OCI-LY1 (cell line): ENCODE measurements around the gene ERO1A.
A peak's percentile ranks its signal among the peaks of the same experiment; 100 is the strongest.

Experiments
- H2AFZ ChIP-seq: fragments of 200-600 bp; sonication (generic), shearing (Covaris generic); 2 replicates; pipeline ENCODE4 v1.6.0; 2014; ENCODE audit warnings: antibody characterized with exemption, mild to moderate bottlenecking, low read length
- H3F3A ChIP-seq: fragments of 200-600 bp; sonication (generic), shearing (Covaris generic); 2 replicates; pipeline ENCODE4 v1.6.0; 2014; ENCODE audit warnings: mild to moderate bottlenecking, antibody characterized with exemption, low read length, moderate library complexity; ENCODE audit not compliant: insufficient read depth
- H3K27ac ChIP-seq: fragments of 200-600 bp; sonication (generic); 2 replicates; pipeline ENCODE4 v1.5.1; 2014; ENCODE audit warnings: low read length, mixed run types, mild to moderate bottlenecking, low read depth; ENCODE audit not compliant: poor library complexity, severe bottlenecking
- H3K27me3 ChIP-seq: fragments of 200-600 bp; sonication (generic); 2 replicates; pipeline ENCODE4 v1.6.0; 2014; ENCODE audit warnings: antibody characterized with exemption, mild to moderate bottlenecking, low read length, moderate library complexity; ENCODE audit not compliant: insufficient read depth
- H3K36me3 ChIP-seq: fragments of 200-600 bp; sonication (generic); 2 replicates; pipeline ENCODE4 v1.6.1; 2014; ENCODE audit warnings: mild to moderate bottlenecking, antibody characterized with exemption, low read length, moderate library complexity, mixed read lengths; ENCODE audit not compliant: insufficient read depth
- H3K4me1 ChIP-seq: fragments of 200-600 bp; sonication (generic); 2 replicates; pipeline ENCODE4 v1.5.1; 2014; ENCODE audit warnings: mild to moderate bottlenecking, low read length, moderate library complexity; ENCODE audit not compliant: insufficient read depth, severe bottlenecking
- H3K4me2 ChIP-seq: fragments of 200-600 bp; sonication (generic), shearing (Covaris generic); 2 replicates; pipeline ENCODE4 v1.6.1; 2014; ENCODE audit warnings: low read length
- H3K4me3 ChIP-seq: fragments of 200-600 bp; sonication (generic); 2 replicates; pipeline ENCODE4 v1.5.1; 2014; ENCODE audit warnings: low read length, low read depth, mild to moderate bottlenecking, mixed read lengths; ENCODE audit not compliant: poor library complexity, severe bottlenecking
- H3K79me2 ChIP-seq: fragments of 200-600 bp; shearing (Covaris generic); 2 replicates; pipeline ENCODE4 v1.6.1; 2016; ENCODE audit warnings: mixed run types, low read length, mixed read lengths; ENCODE audit not compliant: insufficient read depth
- H3K9ac ChIP-seq: fragments of 200-600 bp; sonication (generic), shearing (Covaris generic); 2 replicates; pipeline ENCODE4 v1.6.1; 2014; ENCODE audit warnings: mild to moderate bottlenecking, low read length, mixed read lengths
- H3K9me2 ChIP-seq: fragments of 200-600 bp; sonication (generic), shearing (Covaris generic); 2 replicates; pipeline ENCODE4 v1.6.1; 2014; ENCODE audit warnings: low read depth, mild to moderate bottlenecking, low read length, mixed read lengths
- H3K9me3 ChIP-seq: fragments of 200-600 bp; shearing (Covaris generic); 2 replicates; pipeline ENCODE4 v1.6.1; 2014; ENCODE audit warnings: low read length, mixed read lengths
- H4K20me1 ChIP-seq: fragments of 200-600 bp; sonication (generic), shearing (Covaris generic); 2 replicates; pipeline ENCODE4 v1.6.0; 2016; ENCODE audit warnings: mild to moderate bottlenecking, low read length; ENCODE audit not compliant: insufficient read depth
- CTCF ChIP-seq: fragments of 200-600 bp; sonication (generic), shearing (Covaris generic); IDR thresholded peaks from 2 replicates; pipeline ENCODE4 v1.5.1; 2017; ENCODE audit warnings: mild to moderate bottlenecking, antibody characterized with exemption, low read length, moderate library complexity, mixed read lengths
- EZH2 ChIP-seq: fragments of 200-600 bp; sonication (generic), shearing (Covaris generic); IDR thresholded peaks from 2 replicates; pipeline ENCODE4 v1.8.0; 2017; ENCODE audit warnings: borderline replicate concordance, mixed run types, mild to moderate bottlenecking, antibody characterized with exemption, low read length, moderate library complexity, mixed read lengths

Gene ERO1A

GRCh38 chr14:52693036-52693435 is 2.3 kb downstream of the ERO1A start:
- H3K9me2 ChIP-seq: no peaks in the 10 kb centered on the region
- H3K36me3 ChIP-seq: no peaks in the 10 kb centered on the region
- peak overlapping the region; percentile 91 for H3K4me3 ChIP-seq
- H3F3A ChIP-seq: no peaks in the 10 kb centered on the region
- H3K79me2 ChIP-seq: peaks cover 66% of the 10 kb centered on the region
- H3K9ac ChIP-seq: no peak overlapping the region; the same call in 1 of the 2 replicates
- peaks cover 29% of the 10 kb centered on the region for H3K4me1 ChIP-seq
- no peak overlapping the region for H3K27ac ChIP-seq
- no peaks in the 10 kb centered on the region for H4K20me1 ChIP-seq
- no peaks in the 10 kb centered on the region for H3K9me3 ChIP-seq
- TF ChIP-seq EZH2 (no peak), CTCF (no peak)
- H2AFZ ChIP-seq: no peak overlapping the region
- peak overlapping the region; percentile 76; the same call in 1 of the 2 replicates for H3K4me2 ChIP-seq
- no peaks in the 10 kb centered on the region for H3K27me3 ChIP-seq

- TF ChIP-seq EZH2 (no peak), CTCF (no peak)
- Histone ChIP-seq H3F3A (no peaks in the 10 kb centered on the region), H3K36me3 (no peaks in the 10 kb centered on the region), H3K9me3 (no peaks in the 10 kb centered on the region), H2AFZ (no peak overlapping the region), H3K27ac (peak overlapping the region; percentile 8), H3K4me3 (no peak overlapping the region), H4K20me1 (no peaks in the 10 kb centered on the region), H3K79me2 (peaks cover 72% of the 10 kb centered on the region), H3K9ac (no peak overlapping the region; the same call in 1 of the 2 replicates), H3K4me1 (peaks cover 29% of the 10 kb centered on the region), H3K4me2 (peak overlapping the region; percentile 31; the same call in 1 of the 2 replicates), H3K9me2 (no peaks in the 10 kb centered on the region), H3K27me3 (no peaks in the 10 kb centered on the region)
Measured at GRCh38 chr14:52692248-52692962, 3.0 kb downstream of the ERO1A start.

- Histone ChIP-seq H3K27me3 (no peaks in the 10 kb centered on the region), H3K4me1 (peaks cover 29% of the 10 kb centered on the region), H3K9ac (no peak overlapping the region), H3K9me2 (no peaks in the 10 kb centered on the region), H3K79me2 (peaks cover 82% of the 10 kb centered on the region), H3K4me2 (peak overlapping the region; percentile 31; the same call in 1 of the 2 replicates), H3K9me3 (no peaks in the 10 kb centered on the region), H2AFZ (no peak overlapping the region), H3F3A (no peaks in the 10 kb centered on the region), H3K27ac (peak overlapping the region; percentile 8), H3K4me3 (no peak overlapping the region), H4K20me1 (no peaks in the 10 kb centered on the region), H3K36me3 (no peaks in the 10 kb centered on the region)
- TF ChIP-seq CTCF (no peak), EZH2 (no peak)
Measured at GRCh38 chr14:52690983-52691760, 4.2 kb downstream of the ERO1A start.
